Large intestine (tissue), 12 donors: ENCODE results near the gene SIAH1. TPM values are rescaled to one million over a fixed set of nuclear protein-coding genes. Genes with fewer than 3 reads are reported as not detected.

Source experiments
- DNase-seq, 2 donors: peaks; one replicate each; pipeline versions ENCODE4 v3.0.0 to v3.0.0-alpha.2; 2013
- H3K27ac ChIP-seq: one replicate; pipeline ENCODE4 v1.5.1; 2013; ENCODE audit warnings: low read length
- H3K27me3 ChIP-seq: 2 replicates; pipeline ENCODE4 v1.6.1; 2013; ENCODE audit warnings: low read length; ENCODE audit not compliant: control insufficient read depth, insufficient read depth
- H3K36me3 ChIP-seq: 2 replicates; pipeline ENCODE4 v1.6.1; 2013; ENCODE audit warnings: low read length; ENCODE audit not compliant: control insufficient read depth, insufficient read depth
- H3K4me1 ChIP-seq: one replicate; pipeline ENCODE4 v1.6.1; 2013; ENCODE audit warnings: low read length; ENCODE audit not compliant: control insufficient read depth, insufficient read depth
- H3K4me3 ChIP-seq: one replicate; pipeline ENCODE4 v1.5.1; 2013; ENCODE audit warnings: low read length
- H3K9me3 ChIP-seq: one replicate; pipeline ENCODE4 v1.6.1; 2013; ENCODE audit warnings: mild to moderate bottlenecking, low read depth, low read length, moderate library complexity; ENCODE audit not compliant: control insufficient read depth
- WGBS: methylation state at CpG from one replicate; pipeline ENCODE4 v1.1.5; 2013; ENCODE audit warnings: low lambda C conversion rate; ENCODE audit not compliant: insufficient coverage; 5-methylcytosine and 5-hydroxymethylcytosine counted together
- long read RNA-seq, 11 donors: transcript quantifications; one replicate each; lab custom pipeline, GENCODE V29; 2026
- polyA plus RNA-seq: library from polyadenylated mRNA; unstranded; fragments of 120-200 nt; gene quantifications from one replicate; pipeline ENCODE4 v1.2.1, GENCODE V29; 2013

Gene SIAH1, protein sequence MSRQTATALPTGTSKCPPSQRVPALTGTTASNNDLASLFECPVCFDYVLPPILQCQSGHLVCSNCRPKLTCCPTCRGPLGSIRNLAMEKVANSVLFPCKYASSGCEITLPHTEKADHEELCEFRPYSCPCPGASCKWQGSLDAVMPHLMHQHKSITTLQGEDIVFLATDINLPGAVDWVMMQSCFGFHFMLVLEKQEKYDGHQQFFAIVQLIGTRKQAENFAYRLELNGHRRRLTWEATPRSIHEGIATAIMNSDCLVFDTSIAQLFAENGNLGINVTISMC
- 39.6 TPM for polyA plus RNA-seq
- long read RNA-seq, donor 1, transcript SIAH1-203 (2 exons, 2,147 nt) = minor isoform, 11 of 35 reads
- long read RNA-seq, donor 1, transcript SIAH1-202 (1 exons, 3,352 nt) = major isoform, 24 of 35 reads
- long read RNA-seq, donor 1, partial matches to known transcripts = 0 of 35 reads
- long read RNA-seq, donor 1, other reads (novel, unspliced or antisense) = 0 of 35 reads
- long read RNA-seq, donor 2, transcript SIAH1-203 (2 exons, 2,147 nt) = minor isoform, 28 of 96 reads
- long read RNA-seq, donor 2, transcript SIAH1-202 (1 exons, 3,352 nt) = major isoform, 68 of 96 reads
- long read RNA-seq, donor 2, partial matches to known transcripts = 0 of 96 reads
- long read RNA-seq, donor 2, other reads (novel, unspliced or antisense) = 0 of 96 reads
- long read RNA-seq, donor 3 = 0 reads
- long read RNA-seq, donor 4, transcript SIAH1-202 (1 exons, 3,352 nt) = major isoform, 8 of 10 reads
- long read RNA-seq, donor 4, partial matches to known transcripts = 0 of 10 reads
- long read RNA-seq, donor 4, other reads (novel, unspliced or antisense) = 0 of 10 reads
- long read RNA-seq, donor 5, transcript SIAH1-203 (2 exons, 2,147 nt) = minor isoform, 5 of 44 reads
- long read RNA-seq, donor 5, transcript SIAH1-202 (1 exons, 3,352 nt) = major isoform, 39 of 44 reads
- long read RNA-seq, donor 5, partial matches to known transcripts = 0 of 44 reads
- long read RNA-seq, donor 5, other reads (novel, unspliced or antisense) = 0 of 44 reads
- long read RNA-seq, donor 6, transcript SIAH1-202 (1 exons, 3,352 nt) = major isoform, 42 of 71 reads
- long read RNA-seq, donor 6, transcript SIAH1-203 (2 exons, 2,147 nt) = minor isoform, 24 of 71 reads
- long read RNA-seq, donor 6, partial matches to known transcripts = 0 of 71 reads
- long read RNA-seq, donor 6, other reads (novel, unspliced or antisense) = 5 of 71 reads
- long read RNA-seq, donor 7, transcript SIAH1-203 (2 exons, 2,147 nt) = minor isoform, 10 of 35 reads
- long read RNA-seq, donor 7, transcript SIAH1-202 (1 exons, 3,352 nt) = major isoform, 25 of 35 reads
- long read RNA-seq, donor 7, partial matches to known transcripts = 0 of 35 reads
- long read RNA-seq, donor 7, other reads (novel, unspliced or antisense) = 0 of 35 reads
- long read RNA-seq, donor 8, transcript SIAH1-202 (1 exons, 3,352 nt) = major isoform, 61 of 87 reads
- long read RNA-seq, donor 8, transcript SIAH1-203 (2 exons, 2,147 nt) = minor isoform, 26 of 87 reads
- long read RNA-seq, donor 8, partial matches to known transcripts = 0 of 87 reads
- long read RNA-seq, donor 8, other reads (novel, unspliced or antisense) = 0 of 87 reads
- long read RNA-seq, donor 9, transcript SIAH1-202 (1 exons, 3,352 nt) = major isoform, 36 of 65 reads
- long read RNA-seq, donor 9, transcript SIAH1-203 (2 exons, 2,147 nt) = minor isoform, 29 of 65 reads
- long read RNA-seq, donor 9, partial matches to known transcripts = 0 of 65 reads
- long read RNA-seq, donor 9, other reads (novel, unspliced or antisense) = 0 of 65 reads
- long read RNA-seq, donor 10, transcript SIAH1-203 (2 exons, 2,147 nt) = minor isoform, 27 of 65 reads
- long read RNA-seq, donor 10, transcript SIAH1-202 (1 exons, 3,352 nt) = major isoform, 37 of 65 reads
- long read RNA-seq, donor 10, partial matches to known transcripts = 0 of 65 reads
- long read RNA-seq, donor 10, other reads (novel, unspliced or antisense) = 0 of 65 reads
- long read RNA-seq, donor 11, transcript SIAH1-202 (1 exons, 3,352 nt) = major isoform, 26 of 42 reads
- long read RNA-seq, donor 11, transcript SIAH1-203 (2 exons, 2,147 nt) = minor isoform, 16 of 42 reads
- long read RNA-seq, donor 11, partial matches to known transcripts = 0 of 42 reads
- long read RNA-seq, donor 11, other reads (novel, unspliced or antisense) = 0 of 42 reads

DNA sequence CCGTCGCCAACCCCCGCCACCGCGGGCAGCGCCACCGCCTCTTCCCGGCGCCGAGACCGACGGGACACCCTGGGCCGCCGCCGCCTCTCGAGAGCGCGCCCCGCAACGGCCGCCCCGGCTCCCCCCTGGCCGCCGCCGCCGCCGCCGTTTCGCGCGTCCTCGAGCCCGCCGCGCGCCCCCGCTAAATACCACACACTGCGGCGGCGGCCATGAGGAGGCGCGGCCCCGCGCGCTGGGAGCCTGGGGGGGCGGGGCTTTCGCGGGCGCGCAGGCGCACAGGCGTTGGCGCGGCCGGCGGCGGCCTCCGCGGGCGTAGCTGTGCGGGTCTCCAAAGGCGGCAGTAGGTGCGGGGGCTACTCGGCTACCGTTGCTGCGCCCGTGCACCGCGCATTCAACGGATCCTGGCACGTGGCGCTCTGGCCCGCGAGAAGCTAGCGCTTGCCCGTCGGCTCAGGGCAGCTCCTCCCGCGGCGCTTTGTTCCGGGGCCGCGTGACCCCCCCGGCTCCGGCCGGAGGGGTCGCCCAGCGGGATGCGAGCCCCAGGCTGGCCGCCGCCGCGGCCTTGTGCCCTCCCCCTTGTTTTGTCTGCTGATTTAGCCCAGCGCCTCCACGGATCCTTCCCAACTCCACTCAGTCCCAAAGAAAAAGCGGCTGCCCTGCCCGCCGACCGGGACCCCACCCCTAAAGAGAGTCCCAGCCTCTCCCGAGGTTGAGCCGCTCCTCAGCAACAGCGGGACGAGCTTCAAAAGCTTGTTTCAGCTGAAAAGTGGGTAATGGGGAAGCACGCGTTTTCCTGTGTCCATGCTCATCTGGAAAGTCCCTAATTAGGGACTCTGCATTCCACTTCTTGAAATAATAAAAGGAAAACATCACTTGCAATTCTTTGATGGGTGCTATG is at the start of gene SIAH1:
Gene SIAH1, minus strand, starts transcription at position 161 of the 898 bp plus-strand sequence. CDS start 22,985 bp downstream, outside the sequence.
- DNase-seq = peak; percentile 78 to 89
- Histone ChIP-seq H3K4me1 (peaks cover 9% of the 10 kb centered on the region), H3K27me3 (no peaks in the 10 kb centered on the region), H3K4me3 (peak within 1 kb of the TSS; percentile 72), H3K27ac (peak within 1 kb of the TSS; percentile 84), H3K9me3 (no peaks in the 10 kb centered on the region), H3K36me3 (no peaks in the 10 kb centered on the region)
- WGBS = no CpG with 5 or more reads among the region's 105 CpGs

DNA sequence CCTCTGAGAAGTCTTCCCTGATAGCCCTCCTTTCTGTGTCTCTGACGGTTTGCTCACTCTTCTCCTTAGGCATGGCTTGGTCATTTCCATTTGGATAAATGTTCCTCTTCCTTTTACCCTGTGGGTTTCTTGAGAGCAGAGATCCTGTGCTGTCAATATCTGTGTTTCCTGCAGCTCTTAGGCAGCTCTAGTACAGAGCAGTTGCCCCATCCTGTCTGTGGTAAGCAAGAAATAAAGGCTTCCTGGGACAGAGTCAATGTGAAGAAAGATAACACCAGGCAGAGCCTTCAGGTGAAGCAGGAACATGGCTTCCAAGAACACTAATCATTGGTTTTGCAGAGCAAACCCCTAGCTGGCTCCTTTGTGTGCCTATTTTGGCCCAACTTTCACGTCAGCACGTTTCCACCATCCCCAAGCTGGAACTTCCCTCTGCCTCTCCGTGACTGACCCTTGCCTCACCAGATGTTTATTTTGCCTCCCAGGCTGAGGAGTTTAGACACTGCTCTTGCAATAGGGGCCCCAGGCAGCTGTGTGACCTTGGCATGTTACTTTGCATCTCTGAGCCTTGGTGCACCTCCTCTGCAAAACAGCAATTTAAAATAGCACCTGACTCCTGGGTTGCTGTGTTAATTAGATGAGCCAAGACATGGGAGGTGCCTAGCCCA is 49.6 kb upstream of the SIAH1 start:
- no CpG with 5 or more reads among the region's 4 CpGs for WGBS
- Histone ChIP-seq H3K9me3 (no peaks in the 10 kb centered on the region), H3K27me3 (no peaks in the 10 kb centered on the region), H3K27ac (no peak overlapping the region), H3K36me3 (no peaks in the 10 kb centered on the region), H3K4me3 (no peak overlapping the region), H3K4me1 (peaks cover 4% of the 10 kb centered on the region)
- peak in 1 of 2 donors; percentile 16 for DNase-seq

DNA sequence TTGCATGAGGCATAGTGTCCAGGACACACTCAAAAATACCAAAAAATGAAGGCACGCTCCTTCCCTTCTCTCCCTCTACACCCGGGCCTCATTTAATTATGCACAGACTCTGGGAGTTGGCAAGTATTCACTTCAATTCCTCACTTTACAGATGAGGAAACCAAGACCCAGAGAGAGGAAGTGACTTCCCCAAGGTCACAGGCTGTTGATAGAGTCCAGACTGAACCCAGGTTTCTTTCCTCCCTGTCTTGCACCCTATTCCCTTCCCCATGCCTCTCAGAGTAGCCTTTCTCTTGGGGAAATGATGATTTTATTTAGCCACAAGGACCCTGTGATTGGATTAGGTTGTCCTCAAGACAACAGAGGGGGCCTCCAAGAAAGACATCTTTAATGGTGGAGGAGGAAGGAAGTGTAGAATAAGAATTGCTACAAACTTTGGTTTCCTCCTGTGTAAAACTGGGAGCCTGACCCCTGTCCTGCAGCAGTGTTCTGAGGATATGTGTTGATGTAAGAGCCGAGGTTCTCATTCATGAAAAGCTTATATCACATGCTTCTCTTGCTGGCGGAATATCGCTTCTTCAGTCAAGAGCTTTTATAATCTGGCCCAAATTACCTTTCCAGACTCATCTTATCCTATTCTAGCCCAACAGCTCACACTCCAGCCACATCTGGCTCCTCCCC is 48.8 kb upstream of the SIAH1 start:
- Histone ChIP-seq H3K9me3 (no peaks in the 10 kb centered on the region), H3K36me3 (no peaks in the 10 kb centered on the region), H3K27ac (no peak overlapping the region), H3K27me3 (no peaks in the 10 kb centered on the region), H3K4me1 (peaks cover 4% of the 10 kb centered on the region), H3K4me3 (no peak overlapping the region)
- no CpG with 5 or more reads among the region's 5 CpGs for WGBS
- no peak for DNase-seq

DNA sequence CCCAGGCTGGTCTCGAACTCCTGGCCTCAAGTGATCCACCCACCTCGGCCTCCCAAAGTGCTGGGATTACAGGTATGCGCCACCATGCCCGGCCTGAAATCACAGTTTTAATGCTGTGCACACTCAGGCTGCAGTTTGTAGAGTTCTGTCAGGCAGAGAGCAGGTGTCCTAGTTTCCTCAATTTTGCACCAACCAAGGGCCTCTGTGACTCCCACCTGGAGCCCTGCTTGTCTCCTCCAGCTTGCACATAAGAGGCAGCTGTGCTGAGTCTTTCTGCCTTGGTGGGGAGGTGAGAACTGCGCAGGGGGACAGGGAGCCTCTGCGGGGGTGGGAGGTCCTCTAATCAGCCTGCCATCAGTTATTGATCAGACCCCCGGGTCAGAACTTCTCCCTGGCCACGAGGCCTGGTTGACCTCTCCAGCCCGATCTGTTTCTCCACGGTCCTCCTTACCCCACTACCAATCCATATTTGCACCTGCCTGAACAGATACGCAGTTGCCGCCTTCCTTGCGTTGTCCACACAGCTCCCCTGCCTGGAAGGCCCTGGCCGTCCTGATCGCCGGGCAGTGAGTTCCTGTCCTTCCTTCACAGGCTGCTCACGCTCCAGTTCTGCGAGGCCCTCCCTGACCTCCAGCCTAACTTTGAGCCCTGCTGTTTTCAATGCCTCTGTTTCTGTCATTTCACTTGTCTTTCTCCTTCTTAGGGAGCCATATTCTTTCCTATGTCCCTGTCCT is 48.1 kb upstream of the SIAH1 start:
- no peak overlapping the region for H3K27ac ChIP-seq
- no peak for DNase-seq
- peaks cover 4% of the 10 kb centered on the region for H3K4me1 ChIP-seq
- 100% methylated on average over 1 of the region's 18 CpGs for WGBS
- H3K36me3 ChIP-seq = no peaks in the 10 kb centered on the region
- H3K4me3 ChIP-seq = no peak overlapping the region
- no peaks in the 10 kb centered on the region for H3K27me3 ChIP-seq
- H3K9me3 ChIP-seq = peaks cover 3% of the 10 kb centered on the region

DNA sequence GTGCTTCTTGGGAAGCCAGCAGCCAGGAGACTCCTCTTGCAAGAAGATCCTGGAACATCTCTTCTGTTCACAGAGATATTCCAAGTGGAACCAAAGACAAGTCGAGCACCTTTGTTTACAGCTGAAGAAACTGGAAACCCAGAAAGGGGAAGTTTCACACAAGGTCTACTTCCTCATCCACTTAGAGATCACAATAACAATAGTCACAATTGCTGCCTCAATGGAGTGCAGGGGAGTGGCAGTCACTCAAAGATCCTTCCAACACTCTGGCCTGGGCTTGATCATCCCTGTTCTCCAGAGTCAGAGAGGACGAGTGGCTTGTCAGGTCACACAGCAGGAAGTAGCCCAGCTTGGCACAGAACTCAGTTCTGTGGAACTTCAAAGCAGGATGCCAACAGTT is 46.9 kb upstream of the SIAH1 start:
- DNase-seq = no peak
- peaks cover 3% of the 10 kb centered on the region for H3K9me3 ChIP-seq
- H3K27me3 ChIP-seq = no peaks in the 10 kb centered on the region
- no CpG with 5 or more reads among the region's 2 CpGs for WGBS
- H3K36me3 ChIP-seq = no peaks in the 10 kb centered on the region
- H3K4me1 ChIP-seq = peaks cover 4% of the 10 kb centered on the region
- H3K27ac ChIP-seq = no peak overlapping the region
- H3K4me3 ChIP-seq = no peak overlapping the region

DNA sequence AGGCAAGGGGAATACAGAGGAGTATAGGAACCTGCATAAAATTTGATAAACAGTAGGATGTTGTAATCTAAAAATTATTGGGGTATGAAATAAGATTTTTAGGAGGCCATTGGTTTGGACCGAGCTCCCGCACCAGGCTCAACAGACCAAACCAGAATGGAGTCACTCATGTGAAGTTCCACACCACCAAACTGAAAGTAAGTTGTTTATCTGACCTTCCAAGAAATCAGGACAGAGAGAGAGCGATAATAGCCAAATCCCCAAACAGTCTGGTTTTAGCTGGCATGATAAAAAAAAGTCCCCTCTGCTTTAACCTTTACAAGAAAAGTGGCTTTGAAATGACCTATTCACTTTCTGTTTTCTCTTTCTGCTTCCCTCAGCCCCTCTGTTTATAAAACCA is 45.7 kb upstream of the SIAH1 start:
- no CpG with 5 or more reads among the region's 3 CpGs for WGBS

DNA sequence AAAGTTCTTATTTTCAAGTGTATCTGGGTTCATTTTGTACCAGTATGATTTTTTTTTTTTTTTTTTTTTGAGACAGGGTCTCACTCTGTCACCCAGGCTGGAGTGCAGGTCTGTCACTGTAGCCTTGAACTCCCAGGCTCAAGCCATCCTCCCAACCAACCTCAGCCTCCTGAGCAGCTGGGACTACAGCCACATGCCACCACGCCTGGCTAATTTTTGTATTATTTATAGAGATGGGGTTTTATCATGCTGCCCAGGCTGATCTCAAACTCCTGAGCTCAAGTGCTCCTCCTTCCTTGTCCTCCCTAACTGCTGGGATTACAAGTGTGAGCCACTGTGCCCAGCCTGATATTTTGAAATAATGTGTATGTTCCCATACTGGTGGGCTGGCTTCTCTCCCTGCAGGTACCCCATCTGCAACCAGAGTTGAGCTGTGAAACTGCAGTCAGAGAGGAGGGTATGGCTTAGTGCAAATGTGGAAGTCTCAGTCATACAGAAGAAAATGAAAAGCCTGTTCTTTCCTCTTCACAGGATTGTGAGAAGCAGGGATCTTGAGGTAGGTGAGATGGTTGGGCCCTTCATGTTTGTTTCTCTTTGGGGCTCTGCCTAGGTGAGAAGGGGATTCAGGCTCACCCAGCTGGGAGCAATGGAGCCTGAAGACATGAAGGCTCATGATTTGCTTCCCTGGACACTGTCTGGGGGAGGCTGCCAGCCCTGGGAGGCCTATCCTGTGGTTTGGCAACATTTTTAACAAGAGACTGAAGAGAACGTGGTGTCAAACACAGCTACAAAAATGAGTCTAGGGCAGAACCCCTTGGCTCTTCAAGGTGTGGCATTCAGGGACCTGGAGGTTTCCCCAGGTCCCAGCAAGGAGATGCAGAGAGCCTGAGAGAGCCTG is 41.3 kb upstream of the SIAH1 start:
- no peak for DNase-seq
- Histone ChIP-seq H3K27ac (no peak overlapping the region), H3K27me3 (no peaks in the 10 kb centered on the region), H3K36me3 (no peaks in the 10 kb centered on the region), H3K4me3 (no peak overlapping the region), H3K4me1 (no peaks in the 10 kb centered on the region), H3K9me3 (peaks cover 3% of the 10 kb centered on the region)
- WGBS = no CpG with 5 or more reads among the region's 2 CpGs

More for the DNA sequence above, 45.7 kb upstream of the SIAH1 start:
- no peaks in the 10 kb centered on the region for H3K36me3 ChIP-seq
- H3K9me3 ChIP-seq = peaks cover 3% of the 10 kb centered on the region
- H3K27ac ChIP-seq = no peak overlapping the region
- DNase-seq = no peak
- peaks cover 4% of the 10 kb centered on the region for H3K4me1 ChIP-seq
- H3K4me3 ChIP-seq = no peak overlapping the region
- H3K27me3 ChIP-seq = no peaks in the 10 kb centered on the region
